ENCODE data around the gene KLHL22.

KLHL22 gene

GRCh38 chr22:20537325-20537756 lies 41.7 kb upstream of the KLHL22 start:
- H3K27me3 ChIP-seq: no peaks in the 10 kb centered on the region
- no peaks in the 10 kb centered on the region for H3K4me1 ChIP-seq (ENCODE audit: control insufficient read depth in 1 of 2, insufficient read depth in 1 of 2, low read depth in 1 of 2, low read length in 1 of 2)
- H3K27ac ChIP-seq: no peak overlapping the region
- no peak overlapping the region for H3K4me3 ChIP-seq (ENCODE audit: low read depth in 1 of 2, low read length in 1 of 2)
- no peaks in the 10 kb centered on the region for H3K9me3 ChIP-seq
- TF ChIP-seq CTCF (IDR thresholded peaks at IDR 0.05): no peak
- peaks cover 59% of the 10 kb centered on the region for H3K36me3 ChIP-seq

GRCh38 chr22:20536590-20537324 lies 41.2 kb upstream of the KLHL22 start:
- no peak for TF ChIP-seq CTCF (IDR thresholded peaks at IDR 0.05)
- no peaks in the 10 kb centered on the region for H3K9me3 ChIP-seq
- H3K27ac ChIP-seq: no peak overlapping the region
- H3K27me3 ChIP-seq: no peaks in the 10 kb centered on the region
- H3K4me1 ChIP-seq (ENCODE audit: control insufficient read depth in 1 of 2, insufficient read depth in 1 of 2, low read depth in 1 of 2, low read length in 1 of 2): no peaks in the 10 kb centered on the region
- no peak overlapping the region for H3K4me3 ChIP-seq (ENCODE audit: low read depth in 1 of 2, low read length in 1 of 2)
- H3K36me3 ChIP-seq: peaks cover 61% of the 10 kb centered on the region

GRCh38 chr22:20533879-20534265 lies 38.3 kb upstream of the KLHL22 start:
- Histone ChIP-seq H3K4me1 (ENCODE audit: control insufficient read depth in 1 of 2, insufficient read depth in 1 of 2, low read depth in 1 of 2, low read length in 1 of 2) (no peaks in the 10 kb centered on the region), H3K9me3 (no peaks in the 10 kb centered on the region), H3K36me3 (peaks cover 60% of the 10 kb centered on the region), H3K4me3 (ENCODE audit: low read depth in 1 of 2, low read length in 1 of 2) (no peak overlapping the region), H3K27me3 (no peaks in the 10 kb centered on the region), H3K27ac (no peak overlapping the region)
- TF ChIP-seq CTCF (IDR thresholded peaks at IDR 0.05): no peak

- H3K27me3 ChIP-seq: no peaks in the 10 kb centered on the region
- no peaks in the 10 kb centered on the region for H3K4me1 ChIP-seq (ENCODE audit: control insufficient read depth in 1 of 2, insufficient read depth in 1 of 2, low read depth in 1 of 2, low read length in 1 of 2)
- no peak for TF ChIP-seq CTCF (IDR thresholded peaks at IDR 0.05)
- H3K9me3 ChIP-seq: no peaks in the 10 kb centered on the region
- no peak overlapping the region for H3K27ac ChIP-seq
- no peak overlapping the region for H3K4me3 ChIP-seq (ENCODE audit: low read depth in 1 of 2, low read length in 1 of 2)
- H3K36me3 ChIP-seq: peaks cover 60% of the 10 kb centered on the region
Observed at GRCh38 chr22:20533095-20533878, 37.7 kb upstream of the KLHL22 start.

- no peak overlapping the region for H3K27ac ChIP-seq
- TF ChIP-seq CTCF (IDR thresholded peaks at IDR 0.05): no peak
- H3K9me3 ChIP-seq: no peaks in the 10 kb centered on the region
- no peaks in the 10 kb centered on the region for H3K27me3 ChIP-seq
- H3K4me3 ChIP-seq (ENCODE audit: low read depth in 1 of 2, low read length in 1 of 2): no peak overlapping the region
- no peaks in the 10 kb centered on the region for H3K4me1 ChIP-seq (ENCODE audit: control insufficient read depth in 1 of 2, insufficient read depth in 1 of 2, low read depth in 1 of 2, low read length in 1 of 2)
- peaks cover 58% of the 10 kb centered on the region for H3K36me3 ChIP-seq
Observed at GRCh38 chr22:20532256-20532993, 36.8 kb upstream of the KLHL22 start.
